ENCODE data around the gene CPNE1. TPM values are rescaled to one million over a fixed set of nuclear protein-coding genes. Genes with fewer than 3 reads are reported as not detected.
A peak's percentile ranks its signal among the peaks of the same experiment; 100 is the strongest.

Gene CPNE1
- total RNA-seq, 1 experiment from 2014 or later: 222 TPM

DNA sequence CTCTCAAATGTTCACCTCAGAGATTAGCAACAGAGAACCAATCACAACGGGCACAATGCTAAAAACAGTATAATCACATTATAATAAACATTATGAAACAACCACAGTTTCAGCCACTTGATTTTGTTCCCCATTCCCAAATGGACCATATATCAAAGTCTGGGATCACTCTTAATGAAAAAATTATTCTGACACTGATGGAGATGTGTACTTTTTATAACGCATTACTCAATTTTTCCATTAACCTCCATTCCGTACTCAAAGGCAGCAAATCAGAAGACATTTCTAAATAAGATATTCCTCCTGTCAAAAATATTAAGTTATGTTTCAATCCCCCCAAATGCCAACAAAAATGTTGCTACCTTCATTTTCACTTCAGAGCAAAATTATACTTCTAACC lies 2.8 kb downstream of the CPNE1 start:
- peaks cover 33% of the 10 kb centered on the region for H3K4me1 ChIP-seq (ENCODE audit: insufficient read depth, low read length)
- H3F3A ChIP-seq (ENCODE audit: low read length, unreplicated experiment): peaks cover under 1% of the 10 kb centered on the region
- peak overlapping the region; percentile 98; the same call in 1 of the 2 replicates for H3K9ac ChIP-seq (ENCODE audit: low read length)
- ChIA-PET POLR2A (ENCODE audit: unreplicated experiment) (interaction anchor here (0.7 kb wide), 1 partner anchor 9 kb away, joined by 3 read pairs; no protein-coding TSS in a partner anchor), CTCF (no interaction called here)
- no peak for DNase-seq
- H3K79me2 ChIP-seq (ENCODE audit: low read length): peaks cover 82% of the 10 kb centered on the region
- H4K20me1 ChIP-seq (ENCODE audit: low read length): peaks cover 66% of the 10 kb centered on the region
- no peak for ATAC-seq
- H3K27ac ChIP-seq (ENCODE audit: low read length): no peak overlapping the region
- no peak for TF ChIP-seq EZH2 (IDR thresholded peaks at IDR 0.05; ENCODE audit: low read length, unreplicated experiment)
- TF ChIP-seq, protein P1, sequence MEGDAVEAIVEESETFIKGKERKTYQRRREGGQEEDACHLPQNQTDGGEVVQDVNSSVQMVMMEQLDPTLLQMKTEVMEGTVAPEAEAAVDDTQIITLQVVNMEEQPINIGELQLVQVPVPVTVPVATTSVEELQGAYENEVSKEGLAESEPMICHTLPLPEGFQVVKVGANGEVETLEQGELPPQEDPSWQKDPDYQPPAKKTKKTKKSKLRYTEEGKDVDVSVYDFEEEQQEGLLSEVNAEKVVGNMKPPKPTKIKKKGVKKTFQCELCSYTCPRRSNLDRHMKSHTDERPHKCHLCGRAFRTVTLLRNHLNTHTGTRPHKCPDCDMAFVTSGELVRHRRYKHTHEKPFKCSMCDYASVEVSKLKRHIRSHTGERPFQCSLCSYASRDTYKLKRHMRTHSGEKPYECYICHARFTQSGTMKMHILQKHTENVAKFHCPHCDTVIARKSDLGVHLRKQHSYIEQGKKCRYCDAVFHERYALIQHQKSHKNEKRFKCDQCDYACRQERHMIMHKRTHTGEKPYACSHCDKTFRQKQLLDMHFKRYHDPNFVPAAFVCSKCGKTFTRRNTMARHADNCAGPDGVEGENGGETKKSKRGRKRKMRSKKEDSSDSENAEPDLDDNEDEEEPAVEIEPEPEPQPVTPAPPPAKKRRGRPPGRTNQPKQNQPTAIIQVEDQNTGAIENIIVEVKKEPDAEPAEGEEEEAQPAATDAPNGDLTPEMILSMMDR (conservative IDR thresholded peaks at IDR 0.05; ENCODE audit: low read depth, low read length): no peak
- TF ChIP-seq EZH2phosphoT487 (IDR thresholded peaks at IDR 0.05; ENCODE audit: borderline replicate concordance, low read length): no peak
- peak overlapping the region; percentile 79 for H3K4me3 ChIP-seq (ENCODE audit: low read length)
- intact Hi-C loops (cut with micrococcal nuclease): loop anchor here (10.0 kb wide), 1 partner anchor 147 kb away; no protein-coding TSS in a partner anchor
- H3K4me2 ChIP-seq (ENCODE audit: low read length): peak overlapping the region; percentile 97
- H3K9me2 ChIP-seq (replicated peaks; ENCODE audit: low read length): no peaks in the 10 kb centered on the region
- H3K27me3 ChIP-seq (ENCODE audit: low read length): no peaks in the 10 kb centered on the region
- no peak overlapping the region for H2AFZ ChIP-seq (ENCODE audit: low read length)
- H3K36me3 ChIP-seq (ENCODE audit: low read depth, low read length): peaks cover 6% of the 10 kb centered on the region
- H3K9me3 ChIP-seq (ENCODE audit: low read length): no peaks in the 10 kb centered on the region
- BruUV-seq (replicated peaks): no TSS peak

DNA sequence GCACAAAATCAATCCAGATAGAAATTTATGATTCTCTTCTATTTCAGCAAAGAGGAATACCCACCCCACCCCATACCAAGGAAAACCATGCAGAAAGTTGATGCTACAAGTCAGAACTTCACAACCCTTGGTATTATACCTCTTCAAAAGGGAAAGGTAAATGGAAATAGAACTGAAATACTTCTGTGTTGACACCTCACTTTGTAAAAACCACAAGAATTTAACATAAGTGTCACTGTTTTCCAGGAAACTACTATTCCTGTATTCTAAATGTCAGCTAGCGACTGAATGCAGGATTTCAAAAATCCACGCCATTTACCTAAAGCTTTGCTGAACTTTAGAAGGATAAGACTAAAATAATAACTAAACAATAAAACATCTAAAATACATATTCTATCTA lies 3.6 kb downstream of the CPNE1 start:
- Histone ChIP-seq H3K4me2 (ENCODE audit: low read length) (peak overlapping the region; percentile 97), H3F3A (ENCODE audit: low read length, unreplicated experiment) (peaks cover 3% of the 10 kb centered on the region), H3K27me3 (ENCODE audit: low read length) (no peaks in the 10 kb centered on the region), H3K4me3 (ENCODE audit: low read length) (peak overlapping the region; percentile 79), H3K9me2 (replicated peaks; ENCODE audit: low read length) (no peaks in the 10 kb centered on the region), H3K4me1 (ENCODE audit: insufficient read depth, low read length) (peaks cover 33% of the 10 kb centered on the region), H3K9me3 (ENCODE audit: low read length) (no peaks in the 10 kb centered on the region), H2AFZ (ENCODE audit: low read length) (no peak overlapping the region), H3K27ac (ENCODE audit: low read length) (no peak overlapping the region), H3K79me2 (ENCODE audit: low read length) (peaks cover 91% of the 10 kb centered on the region), H3K9ac (ENCODE audit: low read length) (no peak overlapping the region), H4K20me1 (ENCODE audit: low read length) (peaks cover 75% of the 10 kb centered on the region), H3K36me3 (ENCODE audit: low read depth, low read length) (peaks cover 10% of the 10 kb centered on the region)
- no peak for ATAC-seq
- ChIA-PET CTCF (no interaction called here), POLR2A (ENCODE audit: unreplicated experiment) (interaction anchor here (0.7 kb wide), 1 partner anchor 10 kb away, joined by 3 read pairs; no protein-coding TSS in a partner anchor)
- TF ChIP-seq EZH2 (IDR thresholded peaks at IDR 0.05; ENCODE audit: low read length, unreplicated experiment): no peak
- TF ChIP-seq, protein P1 (conservative IDR thresholded peaks at IDR 0.05; ENCODE audit: low read depth, low read length): no peak
- no peak for TF ChIP-seq EZH2phosphoT487 (IDR thresholded peaks at IDR 0.05; ENCODE audit: borderline replicate concordance, low read length)
- no TSS peak for BruUV-seq (replicated peaks)
- intact Hi-C loops (cut with micrococcal nuclease): loop anchor here (10.0 kb wide), 1 partner anchor 146 kb away; no protein-coding TSS in a partner anchor
- peak; percentile 37 for DNase-seq

DNA sequence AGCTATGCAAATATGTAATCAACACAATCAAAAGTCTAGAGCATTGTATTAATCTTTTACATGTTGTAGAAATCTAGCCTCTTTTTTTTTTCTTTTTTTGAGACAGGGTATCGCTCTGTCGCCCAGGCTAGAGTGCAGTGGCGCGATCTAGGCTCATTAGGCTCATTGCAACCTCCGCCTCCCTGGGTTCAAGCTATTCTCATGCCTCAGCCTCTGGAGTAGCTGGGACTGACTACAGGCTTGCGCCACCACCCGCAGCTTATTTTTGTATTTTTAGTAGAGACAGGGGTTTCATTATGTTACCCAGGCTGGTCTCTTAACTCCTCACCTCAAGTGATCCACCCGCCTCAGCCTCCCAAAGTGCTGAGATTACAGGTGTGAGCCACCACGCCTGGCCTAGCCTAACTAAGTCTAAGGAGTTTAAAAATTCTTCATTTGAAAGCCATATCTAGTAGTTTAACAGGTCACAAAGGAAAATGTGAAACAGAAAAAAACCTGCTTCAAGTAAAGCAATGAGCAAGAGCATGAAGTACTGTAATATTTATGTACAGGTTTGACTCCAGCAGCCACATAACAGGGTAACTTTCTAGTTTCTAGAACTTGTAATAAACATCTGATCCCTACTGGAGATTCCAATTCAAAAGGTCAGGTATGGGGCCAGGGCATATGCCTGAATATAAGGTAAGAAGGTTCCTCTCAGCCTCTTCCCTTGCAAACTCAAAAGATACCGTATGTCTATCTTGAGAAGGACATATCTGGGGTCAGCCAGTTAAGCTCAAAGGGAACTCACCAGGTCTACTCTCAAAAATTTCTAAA lies 4.4 kb downstream of the CPNE1 start:
- ChIA-PET POLR2A (ENCODE audit: unreplicated experiment) (no interaction called here), CTCF (no interaction called here)
- Histone ChIP-seq H3F3A (ENCODE audit: low read length, unreplicated experiment) (peaks cover 3% of the 10 kb centered on the region), H4K20me1 (ENCODE audit: low read length) (peaks cover 81% of the 10 kb centered on the region), H3K79me2 (ENCODE audit: low read length) (peaks cover 98% of the 10 kb centered on the region), H3K9me3 (ENCODE audit: low read length) (no peaks in the 10 kb centered on the region), H2AFZ (ENCODE audit: low read length) (no peak overlapping the region), H3K4me3 (ENCODE audit: low read length) (peak overlapping the region; percentile 79), H3K9me2 (replicated peaks; ENCODE audit: low read length) (no peaks in the 10 kb centered on the region), H3K4me1 (ENCODE audit: insufficient read depth, low read length) (peaks cover 33% of the 10 kb centered on the region), H3K27ac (ENCODE audit: low read length) (no peak overlapping the region), H3K9ac (ENCODE audit: low read length) (no peak overlapping the region), H3K4me2 (ENCODE audit: low read length) (peak overlapping the region; percentile 97), H3K36me3 (ENCODE audit: low read depth, low read length) (peaks cover 16% of the 10 kb centered on the region), H3K27me3 (ENCODE audit: low read length) (no peaks in the 10 kb centered on the region)
- no TSS peak for BruUV-seq (replicated peaks)
- DNase-seq: no peak
- TF ChIP-seq EZH2phosphoT487 (IDR thresholded peaks at IDR 0.05; ENCODE audit: borderline replicate concordance, low read length) (no peak), EZH2 (IDR thresholded peaks at IDR 0.05; ENCODE audit: low read length, unreplicated experiment) (no peak)
- TF ChIP-seq, protein P1 (conservative IDR thresholded peaks at IDR 0.05; ENCODE audit: low read depth, low read length): no peak
- no peak for ATAC-seq
- intact Hi-C loops (cut with micrococcal nuclease): loop anchor here (10.0 kb wide), 1 partner anchor 146 kb away; no protein-coding TSS in a partner anchor
